ENCODE data around the gene MTTP.

Gene MTTP

DNA sequence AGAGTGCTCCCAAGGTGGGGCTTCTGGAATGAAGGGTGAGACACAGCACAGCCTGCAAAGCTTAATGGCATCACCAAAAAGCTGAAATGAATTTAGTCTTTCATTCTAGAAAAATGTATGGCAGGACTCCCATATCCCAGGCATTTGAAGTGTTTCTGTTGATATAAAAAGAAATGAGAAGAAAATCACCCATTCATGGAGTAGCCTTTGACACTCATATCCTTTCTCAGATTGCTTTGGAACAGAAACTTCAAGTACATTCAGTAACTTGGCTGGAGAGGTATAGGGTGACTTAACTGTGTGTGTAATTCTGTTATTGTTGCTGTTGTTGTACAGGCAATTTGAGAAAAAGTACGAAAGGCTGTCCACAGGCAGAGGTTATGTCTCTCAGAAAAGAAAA is 47.7 kb downstream of the MTTP start:
- TF ChIP-seq, protein P1, sequence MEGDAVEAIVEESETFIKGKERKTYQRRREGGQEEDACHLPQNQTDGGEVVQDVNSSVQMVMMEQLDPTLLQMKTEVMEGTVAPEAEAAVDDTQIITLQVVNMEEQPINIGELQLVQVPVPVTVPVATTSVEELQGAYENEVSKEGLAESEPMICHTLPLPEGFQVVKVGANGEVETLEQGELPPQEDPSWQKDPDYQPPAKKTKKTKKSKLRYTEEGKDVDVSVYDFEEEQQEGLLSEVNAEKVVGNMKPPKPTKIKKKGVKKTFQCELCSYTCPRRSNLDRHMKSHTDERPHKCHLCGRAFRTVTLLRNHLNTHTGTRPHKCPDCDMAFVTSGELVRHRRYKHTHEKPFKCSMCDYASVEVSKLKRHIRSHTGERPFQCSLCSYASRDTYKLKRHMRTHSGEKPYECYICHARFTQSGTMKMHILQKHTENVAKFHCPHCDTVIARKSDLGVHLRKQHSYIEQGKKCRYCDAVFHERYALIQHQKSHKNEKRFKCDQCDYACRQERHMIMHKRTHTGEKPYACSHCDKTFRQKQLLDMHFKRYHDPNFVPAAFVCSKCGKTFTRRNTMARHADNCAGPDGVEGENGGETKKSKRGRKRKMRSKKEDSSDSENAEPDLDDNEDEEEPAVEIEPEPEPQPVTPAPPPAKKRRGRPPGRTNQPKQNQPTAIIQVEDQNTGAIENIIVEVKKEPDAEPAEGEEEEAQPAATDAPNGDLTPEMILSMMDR (IDR thresholded peaks at IDR 0.05): no peak

DNA sequence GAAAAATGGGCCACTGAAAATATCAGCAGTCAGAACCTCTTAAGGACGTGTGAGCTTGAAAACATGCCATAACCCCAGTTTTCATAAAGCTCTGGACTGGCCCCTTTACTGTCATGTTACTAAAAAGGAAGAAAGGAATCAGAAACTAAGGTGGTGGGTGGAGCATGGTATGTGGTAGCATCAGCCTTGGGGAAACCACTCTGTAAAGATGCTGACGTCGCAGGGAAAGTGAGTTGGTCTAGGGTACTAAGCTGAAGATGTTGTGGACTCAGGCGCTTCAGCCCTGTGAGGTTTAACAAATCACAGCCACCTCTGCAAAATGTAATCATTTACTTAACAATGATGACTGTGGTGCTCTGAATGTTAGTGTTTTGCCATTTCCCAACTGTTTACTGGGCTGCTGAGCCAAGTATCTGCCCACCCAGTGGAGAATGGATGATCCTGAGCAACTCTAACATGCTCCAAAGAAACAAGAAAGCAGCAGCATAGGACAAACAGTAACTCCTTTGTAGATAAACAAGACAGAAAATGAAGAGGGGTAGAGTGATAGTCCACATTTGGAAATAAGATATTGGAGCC is 49.6 kb downstream of the MTTP start:
- Histone ChIP-seq H3K9me3 (no peaks in the 10 kb centered on the region), H3K27me3 (no peaks in the 10 kb centered on the region), H3K27ac (no peak overlapping the region), H3K4me1 (ENCODE audit: control insufficient read depth in 1 of 2, insufficient read depth in 1 of 2, low read depth in 1 of 2, low read length in 1 of 2) (no peaks in the 10 kb centered on the region), H3K4me3 (ENCODE audit: low read depth in 1 of 2, low read length in 1 of 2) (no peak overlapping the region), H3K36me3 (no peaks in the 10 kb centered on the region)
- TF ChIP-seq, protein P1 (IDR thresholded peaks at IDR 0.05): no peak

More for the DNA sequence above, 47.7 kb downstream of the MTTP start:
- Histone ChIP-seq H3K9me3 (no peaks in the 10 kb centered on the region), H3K4me1 (ENCODE audit: control insufficient read depth in 1 of 2, insufficient read depth in 1 of 2, low read depth in 1 of 2, low read length in 1 of 2) (no peaks in the 10 kb centered on the region), H3K4me3 (ENCODE audit: low read depth in 1 of 2, low read length in 1 of 2) (no peak overlapping the region), H3K36me3 (no peaks in the 10 kb centered on the region), H3K27me3 (no peaks in the 10 kb centered on the region), H3K27ac (no peak overlapping the region)

DNA sequence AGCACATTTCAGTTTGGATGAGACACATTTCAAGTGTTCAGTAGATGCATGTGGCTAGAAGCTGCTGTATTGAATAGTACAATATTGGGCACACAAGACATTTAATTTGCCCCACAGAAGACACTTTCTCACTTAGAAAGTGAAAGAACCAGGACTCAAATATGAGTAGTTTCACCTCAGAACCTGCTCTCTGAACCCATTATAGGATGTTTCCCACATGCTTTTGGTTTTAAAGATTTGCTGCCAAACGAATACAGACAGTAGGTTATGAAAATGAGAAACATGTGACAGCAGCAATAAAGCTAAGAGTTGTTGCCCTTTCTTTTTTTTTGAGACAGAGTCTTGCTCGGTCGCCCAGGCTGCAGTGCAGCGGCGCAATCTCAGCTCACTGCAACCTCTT is 50.7 kb downstream of the MTTP start:
- H3K4me1 ChIP-seq (ENCODE audit: control insufficient read depth in 1 of 2, insufficient read depth in 1 of 2, low read depth in 1 of 2, low read length in 1 of 2): no peaks in the 10 kb centered on the region
- H3K9me3 ChIP-seq: no peaks in the 10 kb centered on the region
- H3K36me3 ChIP-seq: no peaks in the 10 kb centered on the region
- TF ChIP-seq, protein P1 (IDR thresholded peaks at IDR 0.05): no peak
- no peaks in the 10 kb centered on the region for H3K27me3 ChIP-seq
- no peak overlapping the region for H3K27ac ChIP-seq
- H3K4me3 ChIP-seq (ENCODE audit: low read depth in 1 of 2, low read length in 1 of 2): no peak overlapping the region

DNA sequence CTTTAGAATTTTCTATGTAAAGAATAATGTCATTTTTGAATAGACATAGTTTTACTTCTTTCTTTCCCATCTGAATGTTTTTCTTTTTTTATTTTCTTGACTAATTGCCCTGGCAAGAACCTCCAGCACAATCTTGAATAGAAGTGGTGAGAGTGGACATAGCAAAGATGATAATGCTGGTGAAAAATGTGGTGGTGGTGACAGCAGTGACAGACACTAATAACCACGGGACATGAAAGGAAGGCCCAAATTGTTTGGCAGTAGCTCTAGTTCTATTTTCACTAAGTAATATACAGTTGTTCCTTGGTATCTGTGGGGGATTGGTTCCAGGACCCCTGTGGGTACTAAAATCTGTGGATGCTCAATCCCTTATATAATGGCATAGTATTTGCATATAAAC is 53.4 kb downstream of the MTTP start:
- TF ChIP-seq, protein P1 (IDR thresholded peaks at IDR 0.05): no peak
- Histone ChIP-seq H3K27ac (no peak overlapping the region), H3K4me1 (ENCODE audit: control insufficient read depth in 1 of 2, insufficient read depth in 1 of 2, low read depth in 1 of 2, low read length in 1 of 2) (no peaks in the 10 kb centered on the region), H3K9me3 (no peaks in the 10 kb centered on the region), H3K36me3 (no peaks in the 10 kb centered on the region), H3K4me3 (ENCODE audit: low read depth in 1 of 2, low read length in 1 of 2) (no peak overlapping the region), H3K27me3 (no peaks in the 10 kb centered on the region)

DNA sequence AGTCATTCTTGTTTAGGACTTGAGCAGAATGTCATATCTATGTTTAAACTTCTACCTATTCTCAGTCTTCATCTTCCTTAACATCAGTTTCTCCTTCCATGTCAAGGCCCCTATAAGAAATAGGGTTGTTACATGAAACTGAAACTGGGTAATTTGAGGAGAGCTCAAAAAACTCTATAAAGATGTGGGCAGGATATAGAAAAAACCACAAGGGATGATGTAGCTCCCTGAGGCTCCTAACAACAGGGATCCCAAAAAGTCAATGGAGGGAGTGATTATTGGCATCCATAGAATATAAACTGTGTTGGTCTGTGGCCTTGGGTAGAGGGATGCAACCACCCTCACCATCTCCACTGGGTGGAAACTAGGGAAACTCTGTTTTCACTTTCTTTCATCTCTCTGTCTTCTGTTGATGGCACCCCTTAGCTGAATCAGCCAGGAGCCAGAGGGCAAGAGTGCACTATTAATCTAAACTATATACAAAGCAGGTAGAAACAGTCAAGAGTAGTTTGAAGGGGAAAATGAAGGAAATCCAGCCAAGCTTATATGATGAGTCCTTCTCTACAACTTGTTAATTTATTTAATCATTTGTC is 55.4 kb downstream of the MTTP start:
- H3K9me3 ChIP-seq: no peaks in the 10 kb centered on the region
- H3K27ac ChIP-seq: no peak overlapping the region
- H3K4me1 ChIP-seq (ENCODE audit: control insufficient read depth in 1 of 2, insufficient read depth in 1 of 2, low read depth in 1 of 2, low read length in 1 of 2): no peaks in the 10 kb centered on the region
- TF ChIP-seq, protein P1 (IDR thresholded peaks at IDR 0.05): no peak
- H3K36me3 ChIP-seq: no peaks in the 10 kb centered on the region
- no peaks in the 10 kb centered on the region for H3K27me3 ChIP-seq
- H3K4me3 ChIP-seq (ENCODE audit: low read depth in 1 of 2, low read length in 1 of 2): no peak overlapping the region

Measured in neutrophil (primary cell).